H1 (cell line): ENCODE measurements around the gene EEPD1. TPM values are rescaled to one million over a fixed set of nuclear protein-coding genes. Genes with fewer than 3 reads are reported as not detected.
A peak's percentile ranks its signal among the peaks of the same experiment; 100 is the strongest.

ENCODE experiments used
- CTCF ChIA-PET: fragments of 300-600 bp; sonication (Branson Sonifier 250); formaldehyde crosslinking; loops from one replicate; lab custom pipeline; 2021; ENCODE audit not compliant: partially characterized antibody; lab: Charles Lee
- POLR2A ChIA-PET: fragments of 300-600 bp; sonication (Branson Sonifier 250); formaldehyde crosslinking; loops from one replicate; lab custom pipeline; 2021; ENCODE audit warnings: inconsistent platforms; ENCODE audit not compliant: partially characterized antibody; lab: Charles Lee
- DNase-seq, 2 experiments: peaks; one replicate each; pipeline versions ENCODE4 v3.0.0 to v3.0.0-alpha.2; 2010 to 2022; ENCODE audit warnings: low spot score in 2 of 2, low read depth in 1 of 2, mixed read lengths in 1 of 2
- FAIRE-seq: peaks from 2 replicates; lab custom pipeline; 2011; peaks lifted over from hg19 to GRCh38; lab: Jason Lieb, UNC
- H2AFZ ChIP-seq: 2 replicates; pipeline ENCODE4 v1.8.1; 2012; ENCODE audit warnings: low read length, inconsistent platforms
- H2AK5ac ChIP-seq: 2 replicates; pipeline ENCODE4 v1.6.1; 2013; ENCODE audit warnings: low read depth, low read length
- H2BK120ac ChIP-seq: replicated peaks from 2 replicates; pipeline ENCODE3; 2013; ENCODE audit warnings: low read depth, low read length, inconsistent platforms
- H2BK12ac ChIP-seq: 2 replicates; pipeline ENCODE4 v1.6.1; 2013; ENCODE audit warnings: low read depth, low read length
- H2BK15ac ChIP-seq: 2 replicates; pipeline ENCODE4 v1.6.1; 2013; ENCODE audit warnings: low read length
- H2BK20ac ChIP-seq: 2 replicates; pipeline ENCODE4 v1.6.1; 2013; ENCODE audit warnings: low read length
- H2BK5ac ChIP-seq: 2 replicates; pipeline ENCODE4 v1.6.1; 2013; ENCODE audit warnings: low read depth, low read length
- H3K14ac ChIP-seq: 2 replicates; pipeline ENCODE4 v1.6.1; 2013; ENCODE audit warnings: inconsistent platforms; ENCODE audit not compliant: insufficient read length
- H3K18ac ChIP-seq: 2 replicates; pipeline ENCODE4 v1.6.1; 2013; ENCODE audit warnings: low read length; ENCODE audit errors: extremely low read depth
- H3K23ac ChIP-seq: 2 replicates; pipeline ENCODE4 v1.6.1; 2013; ENCODE audit warnings: inconsistent platforms; ENCODE audit not compliant: insufficient read length
- H3K23me2 ChIP-seq: 2 replicates; pipeline ENCODE4 v1.6.1; 2013; ENCODE audit warnings: low read depth, low read length
- H3K27ac ChIP-seq: 2 replicates; pipeline ENCODE4 v1.6.1; 2011; ENCODE audit warnings: low read depth, low read length, inconsistent platforms
- H3K27me3 ChIP-seq, 4 experiments: replicated peaks in 1 of 4; 1 replicate in 1 of 4; 2 replicates in 3 of 4; pipeline versions ENCODE4 v1.6.1 to v1.8.1; 2011 to 2013; ENCODE audit warnings: low read length in 3 of 4, mild to moderate bottlenecking in 3 of 4, inconsistent platforms in 2 of 4, mixed read lengths in 2 of 4, moderate library complexity in 1 of 4; ENCODE audit not compliant: control insufficient read depth in 3 of 4, insufficient read depth in 3 of 4; ENCODE audit errors: extremely low read depth in 1 of 4
- H3K36me3 ChIP-seq, 4 experiments: 2 replicates each; pipeline versions ENCODE4 v1.6.1 to v1.8.1; 2011 to 2013; ENCODE audit warnings: mild to moderate bottlenecking in 4 of 4, low read length in 3 of 4, moderate library complexity in 2 of 4, control low read depth in 1 of 4, inconsistent platforms in 1 of 4; ENCODE audit not compliant: insufficient read depth in 4 of 4, control insufficient read depth in 2 of 4
- H3K4ac ChIP-seq: replicated peaks from 2 replicates; pipeline ENCODE3; 2013; ENCODE audit warnings: low read length, low read depth, mixed read lengths, inconsistent platforms; ENCODE audit not compliant: insufficient read length
- H3K4me1 ChIP-seq, 4 experiments: replicated peaks in 1 of 4; 1 replicate in 1 of 4; 2 replicates in 3 of 4; pipeline versions ENCODE4 v1.6.1 to v1.8.1; 2011 to 2013; ENCODE audit warnings: low read length in 3 of 4, inconsistent platforms in 2 of 4, mixed read lengths in 1 of 4; ENCODE audit not compliant: insufficient read depth in 4 of 4, control insufficient read depth in 3 of 4
- H3K4me2 ChIP-seq, 2 experiments: 2 replicates each; pipeline versions ENCODE4 v1.6.1 to v1.8.1; 2011 to 2013; ENCODE audit warnings: low read depth in 2 of 2, low read length in 2 of 2, control low read depth in 1 of 2, inconsistent platforms in 1 of 2, mild to moderate bottlenecking in 1 of 2; ENCODE audit not compliant: insufficient read depth in 1 of 2
- H3K4me3 ChIP-seq, 4 experiments: fragments of 200-600, 300-600 bp in 1 of 4; sonication (generic), shearing (Covaris generic), sonication (Bioruptor Twin) in 1 of 4; 2 replicates each; pipeline versions ENCODE4 v1.5.1 to v1.8.1; 2011 to 2016; ENCODE audit warnings: low read length in 4 of 4, low read depth in 3 of 4, control low read depth in 2 of 4, inconsistent platforms in 2 of 4, mild to moderate bottlenecking in 2 of 4, mixed read lengths in 1 of 4, moderate library complexity in 1 of 4; ENCODE audit not compliant: insufficient read depth in 2 of 4; ENCODE audit errors: extremely low read depth in 1 of 4
- H3K56ac ChIP-seq: replicated peaks from 2 replicates; pipeline ENCODE3; 2013; ENCODE audit warnings: low read depth, mild to moderate bottlenecking, mixed read lengths, low read length, inconsistent platforms; ENCODE audit not compliant: insufficient read length
- H3K79me1 ChIP-seq: 2 replicates; pipeline ENCODE4 v1.6.1; 2013; ENCODE audit warnings: low read depth, low read length, control low read depth
- H3K79me2 ChIP-seq, 2 experiments: 2 replicates each; pipeline versions ENCODE4 v1.6.1 to v1.8.1; 2012 to 2013; ENCODE audit warnings: low read length in 2 of 2, mild to moderate bottlenecking in 2 of 2, inconsistent platforms in 1 of 2; ENCODE audit not compliant: insufficient read depth in 2 of 2, control insufficient read depth in 1 of 2
- H3K9ac ChIP-seq, 4 experiments: replicated peaks in 1 of 4; 1 replicate in 1 of 4; 2 replicates in 3 of 4; pipeline versions ENCODE4 v1.6.1 to v1.8.1; 2011 to 2013; ENCODE audit warnings: low read depth in 3 of 4, low read length in 3 of 4, control low read depth in 2 of 4, mild to moderate bottlenecking in 2 of 4, moderate library complexity in 2 of 4, inconsistent platforms in 1 of 4; ENCODE audit errors: extremely low read depth in 1 of 4
- H3K9me3 ChIP-seq, 2 experiments: 2 replicates each; pipeline versions ENCODE4 v1.6.1 to v1.8.1; 2012 to 2013; ENCODE audit warnings: mild to moderate bottlenecking in 2 of 2, moderate library complexity in 2 of 2, control low read depth in 1 of 2, inconsistent platforms in 1 of 2, low read depth in 1 of 2, low read length in 1 of 2, mixed read lengths in 1 of 2; ENCODE audit not compliant: insufficient read depth in 2 of 2
- H4K20me1 ChIP-seq, 2 experiments: replicated peaks in 1 of 2; 2 replicates each; pipeline versions ENCODE3 to v1.8.1; 2011 to 2013; ENCODE audit warnings: inconsistent platforms in 2 of 2, low read length in 2 of 2, mild to moderate bottlenecking in 1 of 2; ENCODE audit not compliant: insufficient read depth in 2 of 2, control insufficient read depth in 1 of 2
- H4K5ac ChIP-seq: 2 replicates; pipeline ENCODE4 v1.6.1; 2013; ENCODE audit warnings: low read length, low read depth, mixed read lengths, inconsistent platforms; ENCODE audit not compliant: insufficient read length
- H4K8ac ChIP-seq: 2 replicates; pipeline ENCODE4 v1.8.0; 2013; ENCODE audit warnings: mild to moderate bottlenecking, moderate library complexity, low read length, inconsistent platforms; ENCODE audit not compliant: insufficient read depth; ENCODE audit errors: extremely low read depth
- H4K91ac ChIP-seq: replicated peaks from 2 replicates; pipeline ENCODE3; 2013; ENCODE audit warnings: low read length, mixed read lengths, inconsistent platforms; ENCODE audit not compliant: insufficient read length
- E2F6 ChIP-seq: IDR thresholded peaks from 2 replicates; pipeline ENCODE4 v1.6.1; 2012; ENCODE audit warnings: inconsistent platforms
- WGBS, 2 experiments: shearing (Covaris generic) in 1 of 2; methylation state at CpG; one replicate each; pipeline versions ENCODE4 v1.1.6 to v1.1.7; 2013 to 2015; ENCODE audit warnings: low lambda C conversion rate in 2 of 2, mixed read lengths in 2 of 2, inconsistent platforms in 1 of 2, low coverage in 1 of 2, missing lambda C conversion rate in 1 of 2; ENCODE audit not compliant: insufficient replicate concordance in 2 of 2, insufficient coverage in 1 of 2, insufficient read length in 1 of 2; ENCODE audit errors: extremely low coverage in 1 of 2, missing lambda C conversion rate in 1 of 2; 5-methylcytosine and 5-hydroxymethylcytosine counted together
- polyA plus RNA-seq, 7 experiments: library from polyadenylated mRNA; depleted of rRNA in 3 of 7; stranded (reverse) in 5 of 7; unstranded in 2 of 7; fragments of >200 nt in 5 of 7; fragments of 200-250 nt in 2 of 7; gene quantifications; 1 replicate in 5 of 7; 2 replicates in 1 of 7; 4 replicates in 1 of 7; pipeline versions ENCODE4 v1.2.1 to v1.2.3, GENCODE V29; 2011 to 2013; ENCODE audit warnings: missing spikeins in 2 of 7, mixed read lengths in 2 of 7
- total RNA-seq: library from RNA; stranded (reverse); fragmentation: NEBNext Ultra II Directional; extraction: Animal tissue kit (Norgen Biotek cat#: 25700); gene quantifications from 2 replicates; pipeline ENCODE4 v1.2.1, GENCODE V29; 2021

The EEPD1 gene
- total and polyA plus RNA-seq, 2 of the 8 experiments (the other 6 are each of a cell fraction or from before 2014, with no cell fraction given): 3.1 to 7.8 TPM

GRCh38 chr7:36279200-36279925, 126.3 kb downstream of the EEPD1 start:
- Histone ChIP-seq H4K91ac (peak overlapping the region; percentile 29), H3K79me1 (no peaks in the 10 kb centered on the region), H2BK15ac (peak overlapping the region; percentile 37; the same call in 1 of the 2 replicates), H2AFZ (no peak overlapping the region), H3K9ac (no peak overlapping the region), H3K4ac (peak overlapping the region; percentile 9), H2BK120ac (peak overlapping the region; percentile 80)
- DNase-seq: peak in 1 of 2 experiments; percentile 39
- TF ChIP-seq E2F6: no peak
- TF ChIP-seq, all 59 proteins: peak for 0
- Histone ChIP-seq H4K8ac (no peak overlapping the region), H3K4me3 (no peak overlapping the region), H3K23ac (no peak overlapping the region), H3K18ac (peak overlapping the region; percentile 64), H4K5ac (no peak overlapping the region), H3K4me1 (peaks cover 27 to 66% (median 49%) of the 10 kb centered on the region in 4 experiments), H3K27ac (no peak overlapping the region), H4K20me1 (no peaks in the 10 kb centered on the region), H3K4me2 (peak overlapping the region in 1 of 2 experiments; percentile 27; a peak in 1 of 4 replicates), H3K23me2 (no peaks in the 10 kb centered on the region), H3K36me3 (no peaks in the 10 kb centered on the region), H3K14ac (no peak overlapping the region), H3K9me3 (no peaks in the 10 kb centered on the region), H3K79me2 (no peaks in the 10 kb centered on the region), H3K27me3 (no peaks in the 10 kb centered on the region), H2BK5ac (peak overlapping the region; percentile 48; the same call in 1 of the 2 replicates), H2BK12ac (peak overlapping the region; percentile 45; the same call in 1 of the 2 replicates), H2BK20ac (peak overlapping the region; percentile 98), H3K56ac (no peak overlapping the region), H2AK5ac (peak overlapping the region; percentile 44)
- no peak for FAIRE-seq
- CTCF ChIA-PET: interaction anchor here (1.2 to 7.6 kb wide), 6 partner anchors 11 to 258 kb away, joined by 3 to 35 read pairs (median 4); no protein-coding TSS in a partner anchor
- POLR2A ChIA-PET: interaction anchor here (1.3 kb wide), 1 partner anchor 14 kb away, joined by 3 read pairs; no protein-coding TSS in a partner anchor
- WGBS, 2 experiments: 77% methylated on average over 9 of the region's 9 CpGs; no CpG with 5 or more reads in 1 of the 2 experiments
